Suprapubic skin (tissue), 4 donors: ENCODE data around the gene FGFBP2. TPM values are rescaled to one million over a fixed set of nuclear protein-coding genes. Genes with fewer than 3 reads are reported as not detected.

Source experiments
- DNase-seq, 2 donors: peaks; one replicate each; pipeline ENCODE4 v3.0.0-alpha.2; 2019; ENCODE audit warnings: low spot score in 2 of 2
- H3K27ac ChIP-seq: fragments of 200-600 bp; sonication (generic); one replicate; pipeline ENCODE4 v1.5.1; 2019
- H3K27me3 ChIP-seq: fragments of 200-600 bp; sonication (generic); one replicate; pipeline ENCODE4 v1.5.1; 2019
- H3K36me3 ChIP-seq: fragments of 200-600 bp; sonication (generic); one replicate; pipeline ENCODE4 v1.5.1; 2019
- H3K4me1 ChIP-seq: fragments of 200-600 bp; sonication (generic); one replicate; pipeline ENCODE4 v1.5.1; 2019
- H3K4me3 ChIP-seq: fragments of 200-600 bp; sonication (generic); one replicate; pipeline ENCODE4 v1.5.1; 2019; ENCODE audit warnings: mild to moderate bottlenecking
- H3K9me3 ChIP-seq: fragments of 200-600 bp; sonication (generic); one replicate; pipeline ENCODE4 v1.5.1; 2019
- EP300 ChIP-seq: sonication (generic); formaldehyde crosslinking; IDR thresholded peaks from one replicate; pipeline ENCODE4 v1.6.1; 2017; ENCODE audit warnings: antibody characterized with exemption
- POLR2A ChIP-seq, 2 donors: fragments of 450-650 bp; IDR thresholded peaks; one replicate each; pipeline ENCODE4 v1.6.1; 2017; ENCODE audit warnings: antibody characterized with exemption in 2 of 2, mild to moderate bottlenecking in 2 of 2, moderate library complexity in 2 of 2
- POLR2AphosphoS5 ChIP-seq, 3 donors: sonication (generic); formaldehyde crosslinking; IDR thresholded peaks; one replicate each; pipeline ENCODE4 v1.6.1; 2017; ENCODE audit warnings: antibody characterized with exemption in 3 of 3
- WGBS: methylation state at CpG from one replicate; pipeline ENCODE4 v1.1.5; 2018; 5-methylcytosine and 5-hydroxymethylcytosine counted together
- total RNA-seq, 4 donors: library from RNA; depleted of rRNA; stranded (reverse); fragments of >200 nt; gene quantifications; one replicate each; pipeline ENCODE4 v1.1.0, GENCODE V29; 2016
- TF ChIP-seq, protein P1 (sequence below), 2 donors: fragments of 200-600 bp in 1 of 2; fragments of 450-650 bp in 1 of 2; sonication (generic) in 1 of 2; IDR thresholded peaks; one replicate each; pipeline ENCODE4 v1.5.1; 2016 to 2019; ENCODE audit warnings: antibody characterized with exemption in 2 of 2, mild to moderate bottlenecking in 1 of 2, moderate library complexity in 1 of 2

Gene FGFBP2
- total RNA-seq, 4 donors from 2014 or later = 3.9 to 52.0 (median 9.7) TPM

DNA sequence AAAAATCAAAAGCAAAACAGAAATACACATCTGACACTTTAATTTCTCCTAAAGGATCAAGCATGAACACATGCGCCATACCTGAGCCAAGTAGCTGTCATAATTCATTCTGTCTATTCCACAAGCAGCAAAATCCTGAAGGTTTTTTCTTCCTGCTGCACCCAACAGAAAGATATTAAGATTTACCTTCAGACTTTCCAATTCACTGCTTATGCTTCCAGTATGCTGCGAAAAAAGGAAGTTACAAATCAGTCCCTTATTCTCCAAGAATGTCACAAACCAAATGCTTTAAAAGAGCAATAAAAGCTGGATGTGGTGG, 29.2 kb upstream of the FGFBP2 start:
- DNase-seq = no peak
- no peaks in the 10 kb centered on the region for H3K4me1 ChIP-seq
- H3K9me3 ChIP-seq = no peaks in the 10 kb centered on the region
- WGBS = 19% methylated on average over 2 of the region's 2 CpGs
- no peaks in the 10 kb centered on the region for H3K27me3 ChIP-seq
- TF ChIP-seq, protein P1, sequence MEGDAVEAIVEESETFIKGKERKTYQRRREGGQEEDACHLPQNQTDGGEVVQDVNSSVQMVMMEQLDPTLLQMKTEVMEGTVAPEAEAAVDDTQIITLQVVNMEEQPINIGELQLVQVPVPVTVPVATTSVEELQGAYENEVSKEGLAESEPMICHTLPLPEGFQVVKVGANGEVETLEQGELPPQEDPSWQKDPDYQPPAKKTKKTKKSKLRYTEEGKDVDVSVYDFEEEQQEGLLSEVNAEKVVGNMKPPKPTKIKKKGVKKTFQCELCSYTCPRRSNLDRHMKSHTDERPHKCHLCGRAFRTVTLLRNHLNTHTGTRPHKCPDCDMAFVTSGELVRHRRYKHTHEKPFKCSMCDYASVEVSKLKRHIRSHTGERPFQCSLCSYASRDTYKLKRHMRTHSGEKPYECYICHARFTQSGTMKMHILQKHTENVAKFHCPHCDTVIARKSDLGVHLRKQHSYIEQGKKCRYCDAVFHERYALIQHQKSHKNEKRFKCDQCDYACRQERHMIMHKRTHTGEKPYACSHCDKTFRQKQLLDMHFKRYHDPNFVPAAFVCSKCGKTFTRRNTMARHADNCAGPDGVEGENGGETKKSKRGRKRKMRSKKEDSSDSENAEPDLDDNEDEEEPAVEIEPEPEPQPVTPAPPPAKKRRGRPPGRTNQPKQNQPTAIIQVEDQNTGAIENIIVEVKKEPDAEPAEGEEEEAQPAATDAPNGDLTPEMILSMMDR (IDR thresholded peaks at IDR 0.05) = no peak
- no peak for TF ChIP-seq POLR2A (IDR thresholded peaks at IDR 0.05)
- TF ChIP-seq POLR2AphosphoS5 (IDR thresholded peaks at IDR 0.05) = no peak
- TF ChIP-seq EP300 = no peak
- H3K4me3 ChIP-seq = no peak overlapping the region
- no peaks in the 10 kb centered on the region for H3K36me3 ChIP-seq
- H3K27ac ChIP-seq = no peak overlapping the region

DNA sequence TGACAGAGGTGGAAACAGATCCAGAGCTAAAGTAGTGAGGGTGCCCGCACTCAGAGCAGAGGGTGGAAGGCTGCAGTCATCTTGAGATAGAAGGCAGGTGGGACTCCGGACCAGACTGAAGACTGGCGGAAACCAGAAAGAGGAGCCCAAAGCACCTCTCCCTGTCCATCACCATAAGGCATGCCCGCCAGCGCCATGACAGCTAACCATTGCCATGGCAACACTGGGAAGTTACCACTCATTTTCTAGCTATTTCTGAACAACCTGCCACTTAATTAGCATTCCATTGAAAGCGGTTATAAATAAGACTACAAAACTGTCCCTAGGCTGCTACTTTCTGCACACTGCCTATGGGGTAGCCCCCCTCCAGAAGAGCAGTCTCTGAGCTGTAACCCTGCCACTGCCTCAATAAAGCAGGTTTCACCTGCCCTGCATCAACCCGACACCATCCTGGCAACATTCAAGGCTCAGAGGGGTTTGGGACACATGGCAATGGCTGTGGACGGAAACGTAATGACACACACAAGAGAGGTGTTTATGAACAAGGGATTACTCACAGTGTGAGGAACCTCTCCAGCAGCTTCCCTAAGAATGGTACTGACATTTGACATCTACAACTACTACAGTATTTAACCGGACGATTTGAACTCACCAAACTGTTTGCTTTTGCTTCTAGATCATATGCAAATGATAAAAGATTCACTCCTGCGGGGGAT, 27.8 kb upstream of the FGFBP2 start:
- no peak overlapping the region for H3K27ac ChIP-seq
- no peak overlapping the region for H3K4me3 ChIP-seq
- no peaks in the 10 kb centered on the region for H3K27me3 ChIP-seq
- H3K36me3 ChIP-seq = no peaks in the 10 kb centered on the region
- no peaks in the 10 kb centered on the region for H3K4me1 ChIP-seq
- no peaks in the 10 kb centered on the region for H3K9me3 ChIP-seq
- no peak for TF ChIP-seq EP300
- TF ChIP-seq POLR2A (IDR thresholded peaks at IDR 0.05) = no peak
- TF ChIP-seq POLR2AphosphoS5 (IDR thresholded peaks at IDR 0.05) = no peak
- TF ChIP-seq, protein P1 (IDR thresholded peaks at IDR 0.05) = no peak
- no peak for DNase-seq
- 74% methylated on average over 12 of the region's 12 CpGs for WGBS

DNA sequence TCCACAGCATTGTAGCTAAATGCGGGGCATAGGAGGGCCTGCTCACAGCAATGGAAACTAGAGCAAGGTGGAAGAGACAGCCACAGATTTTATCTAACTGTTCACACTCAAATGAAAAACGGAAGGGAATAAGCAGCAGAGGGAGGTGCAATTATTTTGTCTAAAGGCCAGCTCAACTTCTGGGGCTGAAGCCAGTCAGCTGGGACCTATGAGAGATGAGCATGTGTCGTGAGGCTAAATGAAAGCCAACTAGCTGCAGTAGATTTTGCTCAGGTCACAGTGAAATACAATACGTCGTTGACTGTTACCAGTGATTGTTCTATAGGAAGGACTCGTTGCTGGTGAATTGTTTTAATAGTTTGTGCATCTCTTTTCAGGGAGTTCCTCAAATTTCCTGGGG, 26.4 kb upstream of the FGFBP2 start:
- DNase-seq = no peak
- Histone ChIP-seq H3K4me1 (no peaks in the 10 kb centered on the region), H3K27ac (no peak overlapping the region), H3K27me3 (no peaks in the 10 kb centered on the region), H3K36me3 (no peaks in the 10 kb centered on the region), H3K9me3 (no peaks in the 10 kb centered on the region), H3K4me3 (no peak overlapping the region)
- WGBS = 53% methylated on average over 6 of the region's 6 CpGs
- TF ChIP-seq EP300 (no peak), POLR2AphosphoS5 (IDR thresholded peaks at IDR 0.05) (no peak), POLR2A (IDR thresholded peaks at IDR 0.05) (no peak)
- TF ChIP-seq, protein P1 (IDR thresholded peaks at IDR 0.05) = no peak

DNA sequence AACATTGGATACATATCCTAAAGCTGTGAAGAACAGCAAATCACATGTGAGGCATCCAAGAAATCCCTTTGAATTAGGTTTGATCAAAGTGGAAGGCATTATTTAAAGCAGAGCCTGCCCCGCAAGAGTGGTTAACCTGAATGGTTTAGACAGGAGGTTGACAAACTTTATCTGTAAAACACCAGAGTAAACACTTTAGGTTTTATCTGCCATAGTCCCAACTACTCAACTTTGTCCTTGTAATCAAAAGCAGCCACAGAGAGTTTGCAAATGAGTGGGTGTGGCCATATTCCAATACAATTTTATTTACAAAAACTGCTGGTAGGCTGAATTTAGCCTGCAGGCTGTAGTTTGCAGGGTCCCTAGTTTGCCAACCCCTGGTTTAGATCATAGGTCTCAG, 25.2 kb upstream of the FGFBP2 start:
- no peak overlapping the region for H3K27ac ChIP-seq
- no peak for TF ChIP-seq EP300
- TF ChIP-seq, protein P1 (IDR thresholded peaks at IDR 0.05) = no peak
- 91% methylated on average over 1 of the region's 1 CpG for WGBS

DNA sequence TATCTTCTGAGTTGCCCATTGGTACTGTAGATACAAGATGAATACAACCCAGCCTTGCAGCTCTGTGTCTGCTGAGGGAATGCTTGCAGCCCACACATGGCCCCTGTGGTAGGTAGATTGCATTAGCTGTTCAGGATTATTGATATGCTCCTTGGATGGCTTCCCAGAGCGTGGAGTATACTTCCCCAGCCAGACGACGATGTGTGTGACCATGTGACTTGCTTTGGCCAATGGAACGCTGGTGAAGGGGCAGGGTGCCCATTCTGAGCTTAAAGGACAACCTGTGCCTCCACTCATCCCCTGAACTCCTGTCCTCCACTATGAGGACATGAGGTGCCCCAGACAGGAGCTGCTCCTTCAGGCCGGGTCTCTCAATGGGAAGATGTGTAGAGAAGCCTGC, 23.9 kb upstream of the FGFBP2 start:
- no peak overlapping the region for H3K27ac ChIP-seq
- TF ChIP-seq, protein P1 (IDR thresholded peaks at IDR 0.05) = no peak
- TF ChIP-seq EP300 (no peak), POLR2AphosphoS5 (IDR thresholded peaks at IDR 0.05) (no peak), POLR2A (IDR thresholded peaks at IDR 0.05) (no peak)

More for the DNA sequence above, 25.2 kb upstream of the FGFBP2 start:
- DNase-seq = no peak
- Histone ChIP-seq H3K4me3 (no peak overlapping the region), H3K27me3 (no peaks in the 10 kb centered on the region), H3K4me1 (no peaks in the 10 kb centered on the region), H3K36me3 (no peaks in the 10 kb centered on the region), H3K9me3 (no peaks in the 10 kb centered on the region)

More for the DNA sequence above, 23.9 kb upstream of the FGFBP2 start:
- no peak for DNase-seq
- Histone ChIP-seq H3K27me3 (no peaks in the 10 kb centered on the region), H3K36me3 (no peaks in the 10 kb centered on the region), H3K4me1 (no peaks in the 10 kb centered on the region), H3K4me3 (no peak overlapping the region), H3K9me3 (no peaks in the 10 kb centered on the region)
- WGBS = 60% methylated on average over 5 of the region's 5 CpGs
